ENCODE measurements around the gene UMAD1.

- TF ChIP-seq, protein P1, sequence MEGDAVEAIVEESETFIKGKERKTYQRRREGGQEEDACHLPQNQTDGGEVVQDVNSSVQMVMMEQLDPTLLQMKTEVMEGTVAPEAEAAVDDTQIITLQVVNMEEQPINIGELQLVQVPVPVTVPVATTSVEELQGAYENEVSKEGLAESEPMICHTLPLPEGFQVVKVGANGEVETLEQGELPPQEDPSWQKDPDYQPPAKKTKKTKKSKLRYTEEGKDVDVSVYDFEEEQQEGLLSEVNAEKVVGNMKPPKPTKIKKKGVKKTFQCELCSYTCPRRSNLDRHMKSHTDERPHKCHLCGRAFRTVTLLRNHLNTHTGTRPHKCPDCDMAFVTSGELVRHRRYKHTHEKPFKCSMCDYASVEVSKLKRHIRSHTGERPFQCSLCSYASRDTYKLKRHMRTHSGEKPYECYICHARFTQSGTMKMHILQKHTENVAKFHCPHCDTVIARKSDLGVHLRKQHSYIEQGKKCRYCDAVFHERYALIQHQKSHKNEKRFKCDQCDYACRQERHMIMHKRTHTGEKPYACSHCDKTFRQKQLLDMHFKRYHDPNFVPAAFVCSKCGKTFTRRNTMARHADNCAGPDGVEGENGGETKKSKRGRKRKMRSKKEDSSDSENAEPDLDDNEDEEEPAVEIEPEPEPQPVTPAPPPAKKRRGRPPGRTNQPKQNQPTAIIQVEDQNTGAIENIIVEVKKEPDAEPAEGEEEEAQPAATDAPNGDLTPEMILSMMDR (conservative IDR thresholded peaks at IDR 0.05; ENCODE audit: low read length) = no peak
- TF ChIP-seq EZH2phosphoT487 (IDR thresholded peaks at IDR 0.05; ENCODE audit: borderline replicate concordance) = no peak
Observed at GRCh38 chr7:7798510-7798909, 158.0 kb downstream of the UMAD1 start.
